AG10803 (cell line): ENCODE measurements around the gene PLP1.
A peak's percentile ranks its signal among the peaks of the same experiment; 100 is the strongest.

Source experiments
- DNase-seq: peaks from one replicate; pipeline ENCODE4 v3.0.0; 2010; ENCODE audit warnings: low read depth
- H3K4me3 ChIP-seq: 2 replicates; pipeline ENCODE4 v1.5.1; 2011; ENCODE audit warnings: mild to moderate bottlenecking, low read length, control low read depth
- CTCF ChIP-seq: conservative IDR thresholded peaks from 2 replicates; pipeline ENCODE4 v1.5.1; 2011; ENCODE audit warnings: mild to moderate bottlenecking, low read length, control low read depth, inconsistent platforms

The PLP1 gene

DNA sequence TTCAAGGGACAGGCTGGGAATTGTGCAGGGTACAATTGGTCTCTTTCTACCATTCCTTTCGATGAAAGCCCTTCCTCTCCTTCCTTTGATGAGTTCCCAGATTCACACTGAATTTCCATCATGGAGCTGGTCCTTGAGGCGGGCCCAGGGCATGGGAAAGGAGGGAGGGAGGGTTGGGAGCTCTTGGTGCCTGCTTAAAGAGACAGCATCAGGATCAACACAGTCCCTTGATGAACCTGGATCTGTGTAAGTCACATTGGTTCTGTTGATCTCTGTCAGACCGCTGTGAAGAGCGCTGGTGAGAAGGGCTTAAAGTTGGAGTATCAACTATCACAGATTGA, 4.4 kb downstream of the PLP1 start:
- no peak for DNase-seq
- no peak overlapping the region for H3K4me3 ChIP-seq
- TF ChIP-seq CTCF, result no peak

- H3K4me3 ChIP-seq, result no peak overlapping the region
- TF ChIP-seq CTCF, result no peak
- no peak for DNase-seq
Measured at GRCh38 chrX:103781706-103782105, 5.1 kb downstream of the PLP1 start.

DNA sequence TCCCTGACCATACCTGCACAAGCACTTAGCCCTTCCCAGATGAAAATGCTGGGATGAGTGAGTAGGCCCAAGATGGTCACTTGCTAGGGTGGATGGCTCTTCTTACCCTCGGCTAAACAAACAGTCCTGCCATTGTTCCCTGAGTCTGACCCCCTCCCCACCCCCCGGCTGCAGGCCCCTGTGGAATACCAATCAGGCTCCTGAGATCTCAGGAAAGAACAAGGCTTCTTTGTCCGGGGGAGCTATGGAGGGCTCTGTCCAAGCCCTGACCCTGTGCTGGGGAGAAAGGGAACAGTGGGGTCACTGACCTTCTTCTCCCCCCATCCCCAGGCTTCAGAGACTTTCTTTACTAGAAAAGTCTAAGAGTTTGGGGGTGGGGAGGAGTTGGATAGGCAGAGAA, 6.0 kb downstream of the PLP1 start:
- DNase-seq, result no peak
- TF ChIP-seq CTCF, result no peak

GRCh38 chrX:103783196-103783595, 6.6 kb downstream of the PLP1 start:
- H3K4me3 ChIP-seq, result no peak overlapping the region
- DNase-seq, result no peak
- TF ChIP-seq CTCF, result no peak

More for the DNA sequence above, 6.0 kb downstream of the PLP1 start:
- H3K4me3 ChIP-seq, result no peak overlapping the region

- TF ChIP-seq CTCF, result no peak
- peak; percentile 22 for DNase-seq
- H3K4me3 ChIP-seq, result no peak overlapping the region
Measured at GRCh38 chrX:103783971-103784370, 7.3 kb downstream of the PLP1 start.

DNA sequence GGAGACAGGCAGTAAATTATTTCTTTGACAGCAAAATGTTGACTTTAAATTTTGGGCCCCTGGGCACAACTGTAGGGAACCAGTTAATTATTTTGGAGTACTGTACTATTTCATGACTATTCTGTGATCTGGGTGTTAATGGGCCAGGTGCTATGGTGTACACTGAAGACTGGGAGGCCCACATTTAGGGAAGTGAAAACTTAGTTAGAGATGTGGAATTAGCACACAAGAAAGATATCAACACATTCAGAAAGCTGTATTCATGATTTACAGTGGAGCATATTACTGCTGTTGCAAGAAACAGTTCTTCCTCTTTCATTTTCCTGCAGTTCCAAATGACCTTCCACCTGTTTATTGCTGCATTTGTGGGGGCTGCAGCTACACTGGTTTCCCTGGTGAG, 12.4 kb downstream of the PLP1 start:
- TF ChIP-seq CTCF, result no peak
- no peak for DNase-seq
- H3K4me3 ChIP-seq, result no peak overlapping the region

- TF ChIP-seq CTCF, result no peak
- no peak overlapping the region for H3K4me3 ChIP-seq
- no peak for DNase-seq
Measured at GRCh38 chrX:103791228-103791627, 14.6 kb downstream of the PLP1 start.
